K562 (cell line): ENCODE data around the gene ATF6B. TPM values are rescaled to one million over a fixed set of nuclear protein-coding genes. Genes with fewer than 3 reads are reported as not detected.

Experiments
- FOXA1 ChIP-seq: fragments of 450-650 bp; IDR thresholded peaks from 2 replicates; pipeline ENCODE4 v1.6.1; 2016; ENCODE audit warnings: mild to moderate bottlenecking, borderline replicate concordance
- LEF1 ChIP-seq: fragments of 450-650 bp; IDR thresholded peaks from 2 replicates; pipeline ENCODE4 v1.6.1; 2016; ENCODE audit warnings: mild to moderate bottlenecking
- NFATC3 ChIP-seq: fragments of 450-650 bp; IDR thresholded peaks from 2 replicates; pipeline ENCODE4 v1.6.1; 2017; ENCODE audit warnings: mild to moderate bottlenecking
- SNIP1 ChIP-seq: fragments of 450-650 bp; IDR thresholded peaks from 2 replicates; pipeline ENCODE4 v1.7.1; 2017; ENCODE audit warnings: low read depth, mild to moderate bottlenecking
- TAL1 ChIP-seq: fragments of 450-650 bp; IDR thresholded peaks from 2 replicates; pipeline ENCODE4 v1.6.1; 2016; ENCODE audit warnings: mild to moderate bottlenecking
- TEAD2 ChIP-seq: fragments of 450-650 bp; IDR thresholded peaks from 2 replicates; pipeline ENCODE4 v1.6.1; 2016; ENCODE audit warnings: missing genetic modification characterization, control low read depth, missing compliant biosample characterization
- ZNF140 ChIP-seq: fragments of 250-450 bp; sonication (Bioruptor Pico); IDR thresholded peaks from 2 replicates; pipeline ENCODE4 v1.8.0; 2021; ENCODE audit warnings: moderate library complexity, mild to moderate bottlenecking, inconsistent platforms
- ZNF3 ChIP-seq: fragments of 250-450 bp; sonication (Bioruptor Pico); IDR thresholded peaks from 2 replicates; pipeline ENCODE4 v1.5.0; 2021; ENCODE audit warnings: mild to moderate bottlenecking, moderate library complexity
- ZNF584 ChIP-seq: fragments of 200-800 bp; sonication (Bioruptor generic); IDR thresholded peaks from 2 replicates; pipeline ENCODE4 v1.6.1; 2016; ENCODE audit warnings: low read depth, mild to moderate bottlenecking, missing genetic modification characterization, missing compliant biosample characterization
- polyA plus RNA-seq, 8 experiments: library from polyadenylated mRNA; depleted of rRNA in 4 of 8; stranded (reverse) in 5 of 8; unstranded in 3 of 8; fragments of >200 nt; fragmentation: Nextera tagmentation in 2 of 8; fragmentation: Illumina TruSeq in 1 of 8; extraction: Ambion mirVana in 2 of 8; extraction: Trizol in 1 of 8; gene quantifications; 2 replicates each; pipeline versions ENCODE4 v1.2.1 to v1.2.3, GENCODE V29; 2011 to 2014; ENCODE audit warnings: inconsistent platforms in 1 of 8, missing spikeins in 1 of 8
- total RNA-seq, 7 experiments: library from RNA; depleted of rRNA in 6 of 7; stranded (reverse); fragments of >200 nt in 6 of 7; fragmentation: Illumina TruSeq in 2 of 7; extraction: Trizol in 2 of 7; gene quantifications; 2 replicates each; pipeline versions ENCODE4 v1.2.1 to v1.2.3, GENCODE V29; 2011 to 2021; ENCODE audit warnings: low replicate concordance in 1 of 7
- TF ChIP-seq, protein P1 (sequence below): sonication (generic); formaldehyde crosslinking; IDR thresholded peaks from 2 replicates; pipeline ENCODE4 v1.8.0; 2023; ENCODE audit warnings: missing genetic modification reagents, mild to moderate bottlenecking, borderline replicate concordance
- TF ChIP-seq, protein P2 (sequence below): fragments of 250-450 bp; sonication (Bioruptor Pico); IDR thresholded peaks from 2 replicates; pipeline ENCODE4 v1.4.0; 2020
- TF ChIP-seq, protein P3 (sequence below): fragments of 250-450 bp; sonication (Bioruptor Pico); IDR thresholded peaks from 2 replicates; pipeline ENCODE4 v1.4.0; 2020; ENCODE audit warnings: mild to moderate bottlenecking, moderate library complexity, borderline replicate concordance
- TF ChIP-seq, protein P4 (sequence below): sonication (generic); formaldehyde crosslinking; IDR thresholded peaks from 2 replicates; pipeline ENCODE4 v1.9.0; 2022; ENCODE audit warnings: mild to moderate bottlenecking, missing genetic modification reagents
- TF ChIP-seq, protein P5 (sequence below): fragments of 250-450 bp; sonication (Bioruptor Pico); IDR thresholded peaks from 2 replicates; pipeline ENCODE4 v1.5.0; 2021; ENCODE audit warnings: mild to moderate bottlenecking, borderline replicate concordance

Gene ATF6B
- total and polyA plus RNA-seq, 9 of the 15 experiments (the other 6 are each of a cell fraction or from before 2014, with no cell fraction given), result 20.7 to 131 (median 31.7) TPM

DNA sequence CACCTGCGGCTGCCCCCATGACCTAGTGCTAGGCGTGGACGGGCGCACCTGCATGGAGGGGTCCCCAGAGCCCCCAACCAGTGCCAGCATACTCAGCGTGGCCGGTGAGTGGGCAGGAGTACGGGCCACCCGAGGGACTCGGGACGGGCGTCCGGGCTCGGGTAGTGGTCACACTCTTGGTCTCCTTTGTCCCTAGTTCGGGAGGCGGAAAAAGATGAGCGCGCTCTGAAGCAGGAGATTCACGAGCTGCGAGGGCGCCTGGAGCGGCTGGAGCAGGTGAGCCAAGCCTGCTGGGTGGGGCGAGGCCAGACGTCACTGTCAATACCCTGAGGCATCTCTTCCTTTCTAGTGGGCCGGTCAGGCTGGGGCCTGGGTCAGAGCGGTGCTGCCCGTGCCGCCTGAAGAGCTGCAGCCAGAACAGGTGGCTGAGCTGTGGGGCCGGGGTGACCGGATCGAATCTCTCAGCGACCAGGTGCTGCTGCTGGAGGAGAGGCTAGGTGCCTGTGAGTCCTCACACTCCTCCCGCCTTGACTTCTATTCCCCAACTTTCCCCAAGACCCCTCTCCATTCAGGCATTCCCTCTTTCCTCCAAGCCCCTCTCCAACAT, 39.2 kb upstream of the ATF6B start (continued):
- TF ChIP-seq ZNF584 (CRISPR knock-in tag), result no peak
- TF ChIP-seq NFATC3, result no peak
- TF ChIP-seq, protein P1, sequence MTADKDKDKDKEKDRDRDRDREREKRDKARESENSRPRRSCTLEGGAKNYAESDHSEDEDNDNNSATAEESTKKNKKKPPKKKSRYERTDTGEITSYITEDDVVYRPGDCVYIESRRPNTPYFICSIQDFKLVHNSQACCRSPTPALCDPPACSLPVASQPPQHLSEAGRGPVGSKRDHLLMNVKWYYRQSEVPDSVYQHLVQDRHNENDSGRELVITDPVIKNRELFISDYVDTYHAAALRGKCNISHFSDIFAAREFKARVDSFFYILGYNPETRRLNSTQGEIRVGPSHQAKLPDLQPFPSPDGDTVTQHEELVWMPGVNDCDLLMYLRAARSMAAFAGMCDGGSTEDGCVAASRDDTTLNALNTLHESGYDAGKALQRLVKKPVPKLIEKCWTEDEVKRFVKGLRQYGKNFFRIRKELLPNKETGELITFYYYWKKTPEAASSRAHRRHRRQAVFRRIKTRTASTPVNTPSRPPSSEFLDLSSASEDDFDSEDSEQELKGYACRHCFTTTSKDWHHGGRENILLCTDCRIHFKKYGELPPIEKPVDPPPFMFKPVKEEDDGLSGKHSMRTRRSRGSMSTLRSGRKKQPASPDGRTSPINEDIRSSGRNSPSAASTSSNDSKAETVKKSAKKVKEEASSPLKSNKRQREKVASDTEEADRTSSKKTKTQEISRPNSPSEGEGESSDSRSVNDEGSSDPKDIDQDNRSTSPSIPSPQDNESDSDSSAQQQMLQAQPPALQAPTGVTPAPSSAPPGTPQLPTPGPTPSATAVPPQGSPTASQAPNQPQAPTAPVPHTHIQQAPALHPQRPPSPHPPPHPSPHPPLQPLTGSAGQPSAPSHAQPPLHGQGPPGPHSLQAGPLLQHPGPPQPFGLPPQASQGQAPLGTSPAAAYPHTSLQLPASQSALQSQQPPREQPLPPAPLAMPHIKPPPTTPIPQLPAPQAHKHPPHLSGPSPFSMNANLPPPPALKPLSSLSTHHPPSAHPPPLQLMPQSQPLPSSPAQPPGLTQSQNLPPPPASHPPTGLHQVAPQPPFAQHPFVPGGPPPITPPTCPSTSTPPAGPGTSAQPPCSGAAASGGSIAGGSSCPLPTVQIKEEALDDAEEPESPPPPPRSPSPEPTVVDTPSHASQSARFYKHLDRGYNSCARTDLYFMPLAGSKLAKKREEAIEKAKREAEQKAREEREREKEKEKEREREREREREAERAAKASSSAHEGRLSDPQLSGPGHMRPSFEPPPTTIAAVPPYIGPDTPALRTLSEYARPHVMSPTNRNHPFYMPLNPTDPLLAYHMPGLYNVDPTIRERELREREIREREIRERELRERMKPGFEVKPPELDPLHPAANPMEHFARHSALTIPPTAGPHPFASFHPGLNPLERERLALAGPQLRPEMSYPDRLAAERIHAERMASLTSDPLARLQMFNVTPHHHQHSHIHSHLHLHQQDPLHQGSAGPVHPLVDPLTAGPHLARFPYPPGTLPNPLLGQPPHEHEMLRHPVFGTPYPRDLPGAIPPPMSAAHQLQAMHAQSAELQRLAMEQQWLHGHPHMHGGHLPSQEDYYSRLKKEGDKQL (CRISPR knock-in tag), result no peak
- no peak for TF ChIP-seq SNIP1
- TF ChIP-seq, protein P2, sequence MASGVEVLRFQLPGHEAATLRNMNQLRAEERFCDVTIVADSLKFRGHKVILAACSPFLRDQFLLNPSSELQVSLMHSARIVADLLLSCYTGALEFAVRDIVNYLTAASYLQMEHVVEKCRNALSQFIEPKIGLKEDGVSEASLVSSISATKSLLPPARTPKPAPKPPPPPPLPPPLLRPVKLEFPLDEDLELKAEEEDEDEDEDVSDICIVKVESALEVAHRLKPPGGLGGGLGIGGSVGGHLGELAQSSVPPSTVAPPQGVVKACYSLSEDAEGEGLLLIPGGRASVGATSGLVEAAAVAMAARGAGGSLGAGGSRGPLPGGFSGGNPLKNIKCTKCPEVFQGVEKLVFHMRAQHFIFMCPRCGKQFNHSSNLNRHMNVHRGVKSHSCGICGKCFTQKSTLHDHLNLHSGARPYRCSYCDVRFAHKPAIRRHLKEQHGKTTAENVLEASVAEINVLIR, result no peak
- no peak for TF ChIP-seq TAL1
- no peak for TF ChIP-seq ZNF140 (CRISPR knock-in tag)
- TF ChIP-seq, protein P3, sequence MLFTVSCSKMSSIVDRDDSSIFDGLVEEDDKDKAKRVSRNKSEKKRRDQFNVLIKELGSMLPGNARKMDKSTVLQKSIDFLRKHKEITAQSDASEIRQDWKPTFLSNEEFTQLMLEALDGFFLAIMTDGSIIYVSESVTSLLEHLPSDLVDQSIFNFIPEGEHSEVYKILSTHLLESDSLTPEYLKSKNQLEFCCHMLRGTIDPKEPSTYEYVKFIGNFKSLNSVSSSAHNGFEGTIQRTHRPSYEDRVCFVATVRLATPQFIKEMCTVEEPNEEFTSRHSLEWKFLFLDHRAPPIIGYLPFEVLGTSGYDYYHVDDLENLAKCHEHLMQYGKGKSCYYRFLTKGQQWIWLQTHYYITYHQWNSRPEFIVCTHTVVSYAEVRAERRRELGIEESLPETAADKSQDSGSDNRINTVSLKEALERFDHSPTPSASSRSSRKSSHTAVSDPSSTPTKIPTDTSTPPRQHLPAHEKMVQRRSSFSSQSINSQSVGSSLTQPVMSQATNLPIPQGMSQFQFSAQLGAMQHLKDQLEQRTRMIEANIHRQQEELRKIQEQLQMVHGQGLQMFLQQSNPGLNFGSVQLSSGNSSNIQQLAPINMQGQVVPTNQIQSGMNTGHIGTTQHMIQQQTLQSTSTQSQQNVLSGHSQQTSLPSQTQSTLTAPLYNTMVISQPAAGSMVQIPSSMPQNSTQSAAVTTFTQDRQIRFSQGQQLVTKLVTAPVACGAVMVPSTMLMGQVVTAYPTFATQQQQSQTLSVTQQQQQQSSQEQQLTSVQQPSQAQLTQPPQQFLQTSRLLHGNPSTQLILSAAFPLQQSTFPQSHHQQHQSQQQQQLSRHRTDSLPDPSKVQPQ (CRISPR knock-in tag), result no peak
- TF ChIP-seq TEAD2 (tag), result no peak
- TF ChIP-seq, protein P4, sequence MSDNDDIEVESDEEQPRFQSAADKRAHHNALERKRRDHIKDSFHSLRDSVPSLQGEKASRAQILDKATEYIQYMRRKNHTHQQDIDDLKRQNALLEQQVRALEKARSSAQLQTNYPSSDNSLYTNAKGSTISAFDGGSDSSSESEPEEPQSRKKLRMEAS (CRISPR knock-in tag), result peak; percentile 80
- TF ChIP-seq ZNF3 (CRISPR knock-in tag), result no peak
- TF ChIP-seq LEF1, result no peak
- TF ChIP-seq, protein P5, sequence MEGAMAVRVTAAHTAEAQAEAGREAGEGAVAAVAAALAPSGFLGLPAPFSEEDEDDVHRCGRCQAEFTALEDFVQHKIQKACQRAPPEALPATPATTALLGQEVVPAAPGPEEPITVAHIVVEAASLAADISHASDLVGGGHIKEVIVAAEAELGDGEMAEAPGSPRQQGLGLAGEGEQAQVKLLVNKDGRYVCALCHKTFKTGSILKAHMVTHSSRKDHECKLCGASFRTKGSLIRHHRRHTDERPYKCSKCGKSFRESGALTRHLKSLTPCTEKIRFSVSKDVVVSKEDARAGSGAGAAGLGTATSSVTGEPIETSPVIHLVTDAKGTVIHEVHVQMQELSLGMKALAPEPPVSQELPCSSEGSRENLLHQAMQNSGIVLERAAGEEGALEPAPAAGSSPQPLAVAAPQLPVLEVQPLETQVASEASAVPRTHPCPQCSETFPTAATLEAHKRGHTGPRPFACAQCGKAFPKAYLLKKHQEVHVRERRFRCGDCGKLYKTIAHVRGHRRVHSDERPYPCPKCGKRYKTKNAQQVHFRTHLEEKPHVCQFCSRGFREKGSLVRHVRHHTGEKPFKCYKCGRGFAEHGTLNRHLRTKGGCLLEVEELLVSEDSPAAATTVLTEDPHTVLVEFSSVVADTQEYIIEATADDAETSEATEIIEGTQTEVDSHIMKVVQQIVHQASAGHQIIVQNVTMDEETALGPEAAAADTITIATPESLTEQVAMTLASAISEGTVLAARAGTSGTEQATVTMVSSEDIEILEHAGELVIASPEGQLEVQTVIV, result no peak
- TF ChIP-seq FOXA1, result no peak
